Upper lobe of right lung (tissue), 1 donor: ENCODE measurements around the gene COPG1. TPM values are rescaled to one million over a fixed set of nuclear protein-coding genes. Genes with fewer than 3 reads are reported as not detected.
A peak's percentile ranks its signal among the peaks of the same experiment; 100 is the strongest.

ENCODE experiments used
- ATAC-seq: fragments of 200-7000 bp; cut with Tn5 transposase; one replicate; pipeline ENCODE4 v1.9.1; 2020; ENCODE audit warnings: mild to moderate bottlenecking, moderate library complexity
- DNase-seq: peaks from one replicate; pipeline ENCODE4 v3.0.0-alpha.2; 2020
- H3K27ac ChIP-seq: fragments of 200-600 bp; one replicate; pipeline ENCODE4 v1.8.0; 2022
- H3K27me3 ChIP-seq: fragments of 200-600 bp; one replicate; pipeline ENCODE4 v1.8.0; 2022; ENCODE audit warnings: mild to moderate bottlenecking
- H3K36me3 ChIP-seq: fragments of 200-600 bp; one replicate; pipeline ENCODE4 v1.8.0; 2022
- H3K4me1 ChIP-seq: fragments of 200-600 bp; one replicate; pipeline ENCODE4 v1.8.0; 2022
- H3K4me3 ChIP-seq: fragments of 200-600 bp; one replicate; pipeline ENCODE4 v1.8.0; 2022; ENCODE audit warnings: mild to moderate bottlenecking
- H3K9me3 ChIP-seq: fragments of 200-600 bp; one replicate; pipeline ENCODE4 v1.8.0; 2022
- CTCF ChIP-seq: fragments of 200-600 bp; IDR thresholded peaks from one replicate; pipeline ENCODE4 v1.8.0; 2022; ENCODE audit warnings: antibody characterized with exemption
- intact Hi-C: fragments of 100-400 bp; cut with DNase I; formaldehyde crosslinking; loops from one replicate; pipeline ENCODE4 v1.11.0; 2022
- long read RNA-seq: library from polyadenylated mRNA; unstranded; transcript quantifications from one replicate; pipeline ENCODE4 v2.0.0, GENCODE V29; 2021
- total RNA-seq: library from RNA; stranded (reverse); fragmentation: NEBNext Ultra II Directional; extraction: Animal tissue kit (Norgen Biotek cat#: 25700); gene quantifications from one replicate; pipeline ENCODE4 v1.2.1, GENCODE V29; 2021
- donor health status: DM: no; HTN: yes; CAD: no; lungs with severe emphysema.

Gene COPG1
- 149 TPM for total RNA-seq
- long read RNA-seq, transcript COPG1-201 (24 exons, 3,078 nt): major isoform, 371 of 450 reads
- long read RNA-seq, partial matches to known transcripts: 36 of 450 reads
- long read RNA-seq, other reads (novel, unspliced or antisense): 41 of 450 reads

- H3K27ac ChIP-seq: peak within 1 kb of the TSS; percentile 98
- H3K36me3 ChIP-seq: peaks cover 30% of the 10 kb centered on the region
- H3K9me3 ChIP-seq: no peaks in the 10 kb centered on the region
- DNase-seq (peak; percentile 93), ATAC-seq (peak; percentile 94)
- intact Hi-C loops: no loop called here
- H3K4me1 ChIP-seq: peaks cover 36% of the 10 kb centered on the region
- peak within 1 kb of the TSS; percentile 98 for H3K4me3 ChIP-seq
- TF ChIP-seq CTCF: no peak
- H3K27me3 ChIP-seq: no peaks in the 10 kb centered on the region
Observed at GRCh38 chr3:129249284-129250065, at the start of gene COPG1. Gene COPG1 (plus strand): TSS chr3:129249606. CDS start chr3:129249710, 104 bp downstream.

GRCh38 chr3:129204473-129204872 lies 44.9 kb upstream of the COPG1 start:
- TF ChIP-seq CTCF: no peak
- no peak overlapping the region for H3K27ac ChIP-seq
- no peak overlapping the region for H3K4me3 ChIP-seq
- no peaks in the 10 kb centered on the region for H3K27me3 ChIP-seq
- H3K36me3 ChIP-seq: no peaks in the 10 kb centered on the region
- H3K9me3 ChIP-seq: no peaks in the 10 kb centered on the region
- ATAC-seq (no peak), DNase-seq (no peak)
- intact Hi-C loops: no loop called here
- no peaks in the 10 kb centered on the region for H3K4me1 ChIP-seq

- H3K9me3 ChIP-seq: no peaks in the 10 kb centered on the region
- no peak overlapping the region for H3K4me3 ChIP-seq
- no peaks in the 10 kb centered on the region for H3K36me3 ChIP-seq
- no peak overlapping the region for H3K27ac ChIP-seq
- no peaks in the 10 kb centered on the region for H3K27me3 ChIP-seq
- ATAC-seq (peak; percentile 10), DNase-seq (no peak)
- intact Hi-C loops: no loop called here
- no peak for TF ChIP-seq CTCF
- no peaks in the 10 kb centered on the region for H3K4me1 ChIP-seq
Observed at GRCh38 chr3:129205109-129205832, 44.1 kb upstream of the COPG1 start.

- no peaks in the 10 kb centered on the region for H3K27me3 ChIP-seq
- no peak overlapping the region for H3K27ac ChIP-seq
- no peak overlapping the region for H3K4me3 ChIP-seq
- no peak for TF ChIP-seq CTCF
- no peaks in the 10 kb centered on the region for H3K36me3 ChIP-seq
- intact Hi-C loops: no loop called here
- H3K9me3 ChIP-seq: no peaks in the 10 kb centered on the region
- no peak for DNase-seq
- ATAC-seq: no peak
- H3K4me1 ChIP-seq: peaks cover 12% of the 10 kb centered on the region
Observed at GRCh38 chr3:129207479-129207878, 41.9 kb upstream of the COPG1 start.

- ATAC-seq: no peak
- H3K27ac ChIP-seq: peak overlapping the region; percentile 38
Observed at GRCh38 chr3:129211345-129211744, 38.1 kb upstream of the COPG1 start.

More at GRCh38 chr3:129211345-129211744, 38.1 kb upstream of the COPG1 start:
- intact Hi-C loops: no loop called here
- DNase-seq: no peak
- Histone ChIP-seq H3K27me3 (no peaks in the 10 kb centered on the region), H3K9me3 (no peaks in the 10 kb centered on the region), H3K4me1 (peaks cover 12% of the 10 kb centered on the region), H3K36me3 (no peaks in the 10 kb centered on the region), H3K4me3 (no peak overlapping the region)
- no peak for TF ChIP-seq CTCF
